K562 (cell line): ENCODE data around the gene KCNH2. TPM values are rescaled to one million over a fixed set of nuclear protein-coding genes. Genes with fewer than 3 reads are reported as not detected.

Source experiments
- ARID4B ChIP-seq: sonication (generic); formaldehyde crosslinking; IDR thresholded peaks from 2 replicates; pipeline ENCODE4 v1.8.0; 2022; ENCODE audit warnings: mild to moderate bottlenecking, missing genetic modification reagents
- CBFA2T2 ChIP-seq: fragments of 450-650 bp; conservative IDR thresholded peaks from 2 replicates; pipeline ENCODE4 v1.6.1; 2017; ENCODE audit warnings: mild to moderate bottlenecking
- CLOCK ChIP-seq: fragments of 250-450 bp; sonication (Bioruptor Pico); IDR thresholded peaks from 2 replicates; pipeline ENCODE4 v1.4.0; 2020; ENCODE audit warnings: mild to moderate bottlenecking, moderate library complexity, borderline replicate concordance
- E4F1 ChIP-seq: fragments of 250-450 bp; sonication (Bioruptor Pico); IDR thresholded peaks from 2 replicates; pipeline ENCODE4 v1.5.0; 2021; ENCODE audit warnings: mild to moderate bottlenecking, borderline replicate concordance
- ESRRA ChIP-seq: fragments of 450-650 bp; IDR thresholded peaks from 2 replicates; pipeline ENCODE4 v1.6.1; 2014; ENCODE audit warnings: low read depth, mild to moderate bottlenecking, moderate library complexity, borderline replicate concordance
- HMG20B ChIP-seq: fragments of 250-450 bp; sonication (Bioruptor Pico); IDR thresholded peaks from 2 replicates; pipeline ENCODE4 v1.5.0; 2021; ENCODE audit warnings: mild to moderate bottlenecking
- KLF6 ChIP-seq: fragments of 250-450 bp; sonication (Bioruptor Pico); IDR thresholded peaks from 2 replicates; pipeline ENCODE4 v1.4.0; 2020; ENCODE audit warnings: mild to moderate bottlenecking, moderate library complexity, borderline replicate concordance
- MEF2D ChIP-seq: conservative IDR thresholded peaks from 2 replicates; pipeline ENCODE4 v1.6.1; 2016; ENCODE audit warnings: low read depth, missing genetic modification characterization, missing compliant biosample characterization
- NR4A1 ChIP-seq, 2 experiments: fragments of 250-450 bp in 1 of 2; fragments of 450-650 bp in 1 of 2; sonication (Bioruptor Pico) in 1 of 2; IDR thresholded peaks; 2 replicates each; pipeline versions ENCODE4 v1.4.0 to v1.6.1; 2016 to 2020; ENCODE audit warnings: mild to moderate bottlenecking in 2 of 2, missing compliant biosample characterization in 1 of 2, missing genetic modification characterization in 1 of 2, moderate library complexity in 1 of 2
- PCBP1 ChIP-seq: fragments of 200-400 bp; formaldehyde crosslinking; IDR thresholded peaks from 2 replicates; pipeline ENCODE4 v1.6.1; 2018; ENCODE audit warnings: mild to moderate bottlenecking, low read depth, low read length; ENCODE audit not compliant: poor library complexity, severe bottlenecking
- POLR2H ChIP-seq: IDR thresholded peaks from 2 replicates; pipeline ENCODE4 v1.6.1; 2016; ENCODE audit warnings: missing genetic modification characterization, low read depth, mild to moderate bottlenecking, control low read depth, missing compliant biosample characterization, moderate library complexity
- RBFOX2 ChIP-seq: fragments of 200-400 bp; formaldehyde crosslinking; IDR thresholded peaks from 2 replicates; pipeline ENCODE4 v1.6.1; 2017; ENCODE audit warnings: low read depth, mild to moderate bottlenecking, low read length, moderate library complexity
- RBM14 ChIP-seq: fragments of 200-400 bp; formaldehyde crosslinking; IDR thresholded peaks from 2 replicates; pipeline ENCODE4 v1.6.1; 2018; ENCODE audit warnings: low read depth, mild to moderate bottlenecking, low read length, moderate library complexity, borderline replicate concordance; ENCODE audit not compliant: insufficient read depth
- RBM17 ChIP-seq: fragments of 200-400 bp; formaldehyde crosslinking; IDR thresholded peaks from 2 replicates; pipeline ENCODE4 v1.6.1; 2017; ENCODE audit warnings: low read depth, mild to moderate bottlenecking, low read length, borderline replicate concordance
- XRCC3 ChIP-seq: fragments of 450-650 bp; IDR thresholded peaks from 2 replicates; pipeline ENCODE4 v1.6.1; 2017; ENCODE audit warnings: mild to moderate bottlenecking, moderate library complexity
- ZEB2 ChIP-seq: fragments of 450-650 bp; IDR thresholded peaks from 2 replicates; pipeline ENCODE4 v1.6.1; 2016
- ZSCAN29 ChIP-seq: fragments of 450-650 bp; IDR thresholded peaks from 2 replicates; pipeline ENCODE4 v1.6.1; 2017
- polyA plus RNA-seq, 8 experiments: library from polyadenylated mRNA; depleted of rRNA in 4 of 8; stranded (reverse) in 5 of 8; unstranded in 3 of 8; fragments of >200 nt; fragmentation: Nextera tagmentation in 2 of 8; fragmentation: Illumina TruSeq in 1 of 8; extraction: Ambion mirVana in 2 of 8; extraction: Trizol in 1 of 8; gene quantifications; 2 replicates each; pipeline versions ENCODE4 v1.2.1 to v1.2.3, GENCODE V29; 2011 to 2014; ENCODE audit warnings: inconsistent platforms in 1 of 8, missing spikeins in 1 of 8
- total RNA-seq, 7 experiments: library from RNA; depleted of rRNA in 6 of 7; stranded (reverse); fragments of >200 nt in 6 of 7; fragmentation: Illumina TruSeq in 2 of 7; extraction: Trizol in 2 of 7; gene quantifications; 2 replicates each; pipeline versions ENCODE4 v1.2.1 to v1.2.3, GENCODE V29; 2011 to 2021; ENCODE audit warnings: low replicate concordance in 1 of 7

The KCNH2 gene
- total and polyA plus RNA-seq, 9 of the 15 experiments (the other 6 are each of a cell fraction or from before 2014, with no cell fraction given) = 18.1 to 368 (median 218) TPM

GRCh38 chr7:150963707-150964559 is 14.2 kb downstream of the KCNH2 start (continued):
- TF ChIP-seq ARID4B (no peak), MEF2D (no peak), POLR2H (tag) (no peak), XRCC3 (no peak), RBM17 (no peak), NR4A1 (CRISPR knock-in tag; IDR thresholded peaks at IDR 0.05) (0 out of 2 replicates have a peak, but pooled peaks have one; percentile 13), NR4A1 (tag; IDR thresholded peaks at IDR 0.05) (peak; percentile 36; the same call in 1 of the 2 replicates), RBFOX2 (peak; percentile 35; the same call in 1 of the 2 replicates), CBFA2T2 (peak; percentile 64), HMG20B (CRISPR knock-in tag) (no peak), RBM14 (no peak), CLOCK (CRISPR knock-in tag) (no peak), ESRRA (peak; percentile 64; the same call in 1 of the 2 replicates), ZEB2 (peak; percentile 61; the same call in 1 of the 2 replicates), PCBP1 (peak; percentile 4), KLF6 (peak; percentile 19; the same call in 1 of the 2 replicates), ZSCAN29 (no peak), E4F1 (no peak)
